Ovary (tissue), 9 donors: Measurements from ENCODE around the gene IL4I1. TPM values are rescaled to one million over a fixed set of nuclear protein-coding genes. Genes with fewer than 3 reads are reported as not detected.

Experiments
- DNase-seq, 5 donors: peaks; one replicate each; pipeline ENCODE4 v3.0.0-alpha.2; 2019 to 2020
- H3K27ac ChIP-seq, 2 donors: fragments of 200-600 bp; one replicate each; pipeline versions ENCODE4 v1.5.1 to v1.8.0; 2019 to 2022
- H3K27me3 ChIP-seq: fragments of 200-600 bp; one replicate; pipeline ENCODE4 v1.8.0; 2022
- H3K36me3 ChIP-seq: fragments of 200-600 bp; sonication (generic); one replicate; pipeline ENCODE4 v1.5.1; 2019
- H3K4me1 ChIP-seq: one replicate; pipeline ENCODE4 v1.8.1; 2013; ENCODE audit warnings: mild to moderate bottlenecking, moderate library complexity; ENCODE audit not compliant: insufficient read depth
- H3K4me3 ChIP-seq: fragments of 200-600 bp; sonication (generic); one replicate; pipeline ENCODE4 v1.5.1; 2017
- H3K9me3 ChIP-seq, 2 donors: fragments of 200-600 bp in 1 of 2; sonication (generic) in 1 of 2; one replicate each; pipeline versions ENCODE4 v1.5.1 to v1.8.1; 2013 to 2019; ENCODE audit warnings: mild to moderate bottlenecking in 1 of 2, moderate library complexity in 1 of 2
- CTCF ChIP-seq, 3 donors: fragments of 450-650 bp in 2 of 3; fragments of 200-600 bp in 1 of 3; IDR thresholded peaks; one replicate each; pipeline versions ENCODE4 v1.5.1 to v1.8.0; 2016 to 2022; ENCODE audit warnings: antibody characterized with exemption in 3 of 3, mild to moderate bottlenecking in 1 of 3
- EP300 ChIP-seq: sonication (generic); formaldehyde crosslinking; IDR thresholded peaks from one replicate; pipeline ENCODE4 v1.6.1; 2017; ENCODE audit warnings: antibody characterized with exemption
- POLR2A ChIP-seq: fragments of 450-650 bp; IDR thresholded peaks from one replicate; pipeline ENCODE4 v1.6.1; 2017; ENCODE audit warnings: antibody characterized with exemption, mild to moderate bottlenecking, moderate library complexity
- WGBS, 3 donors: extraction: QIAGEN DNeasy Blood & Tissue Kit in 1 of 3; methylation state at CpG; one replicate each; pipeline versions ENCODE4 v1.1.5 to v1.1.7; 2013 to 2017; 5-methylcytosine and 5-hydroxymethylcytosine counted together
- intact Hi-C, 4 donors: fragments of 100-400 bp; cut with DNase I; formaldehyde crosslinking; loops; one replicate each; pipeline versions ENCODE4 v1.11.0 to v1.15.1; 2022 to 2023
- polyA plus RNA-seq, 2 donors: library from polyadenylated mRNA; stranded (reverse); fragments of 200-250 nt in 1 of 2; fragments of 350-450 nt in 1 of 2; fragmentation: Illumina TruSeq in 1 of 2; extraction: RNeasy Lipid Tissue Mini Kit (QIAGEN cat#74804) in 1 of 2; gene quantifications; one replicate each; pipeline ENCODE4 v1.2.3, GENCODE V29; 2013 to 2014
- total RNA-seq, 7 donors: library from RNA; depleted of rRNA in 2 of 7; stranded (reverse); fragments of >200 nt in 2 of 7; fragmentation: NEBNext Ultra II Directional in 3 of 7; extraction: Animal tissue kit (Norgen Biotek cat#: 25700) in 3 of 7; gene quantifications; one replicate each; pipeline versions ENCODE4 v1.1.0 to v1.2.4, GENCODE V29; 2016 to 2023
- donor health status: DM: no; HTN: no; CAD: no; lungs with moderate emphysema.
- donor health status: DM: no; HTN: no; CAD: no.
- donor health status: Bipolar disorder and iron deficiency.
- donor health status: DM: yes; HTN: yes; CAD: no.
- donor health status: DM: no; HTN: no; CAD: no.
- donor health status: DM: yes; HTN: yes; CAD: no.

Gene IL4I1
- total and polyA plus RNA-seq, 9 donors, result 0.24 to 4.3 (median 1.0) TPM; not detected in 1

GRCh38 chr19:49863935-49864320, 32.8 kb downstream of the IL4I1 start:
- Histone ChIP-seq H3K36me3 (no peaks in the 10 kb centered on the region), H3K4me1 (peaks cover 22% of the 10 kb centered on the region), H3K27ac (no peak overlapping the region), H3K4me3 (no peak overlapping the region), H3K9me3 (no peaks in the 10 kb centered on the region), H3K27me3 (no peaks in the 10 kb centered on the region)
- intact Hi-C loops, result loop anchor here in 1 of 4 donors (5.0 kb wide), 1 partner anchor 57 kb away; no protein-coding TSS in a partner anchor
- DNase-seq, result peak in 3 of 5 donors; percentile 34 to 58 (median 42)
- TF ChIP-seq CTCF (IDR thresholded peaks at IDR 0.05) (no peak), POLR2A (no peak), EP300 (no peak)
- 61 to 79% (median 66%) methylated on average over 16 to 17 of the region's 17 CpGs for WGBS, 3 donors

- Histone ChIP-seq H3K4me3 (no peak overlapping the region), H3K36me3 (no peaks in the 10 kb centered on the region), H3K27ac (peak overlapping the region in 1 of 2 donors; percentile 65), H3K27me3 (no peaks in the 10 kb centered on the region), H3K9me3 (no peaks in the 10 kb centered on the region), H3K4me1 (peaks cover 19% of the 10 kb centered on the region)
- WGBS, 3 donors, result 87% methylated on average over 24 of the region's 24 CpGs
- DNase-seq, result peak in 2 of 5 donors; percentile 37 to 44
- no peak for TF ChIP-seq POLR2A
- no peak for TF ChIP-seq CTCF (IDR thresholded peaks at IDR 0.05)
- TF ChIP-seq EP300, result no peak
- intact Hi-C loops, result loop anchor here in 1 of 4 donors (5.0 kb wide), 1 partner anchor 56 kb away; no protein-coding TSS in a partner anchor
Observed at GRCh38 chr19:49863254-49863934, 33.3 kb downstream of the IL4I1 start.

- Histone ChIP-seq H3K4me1 (peaks cover 17% of the 10 kb centered on the region), H3K4me3 (no peak overlapping the region), H3K27ac (peak overlapping the region; percentile 65 to 68), H3K36me3 (no peaks in the 10 kb centered on the region), H3K9me3 (no peaks in the 10 kb centered on the region), H3K27me3 (no peaks in the 10 kb centered on the region)
- intact Hi-C loops, result loop anchor here in 1 of 4 donors (5.0 kb wide), 1 partner anchor 55 kb away; no protein-coding TSS in a partner anchor
- WGBS, 3 donors, result 45 to 61% (median 54%) methylated on average over 46 to 49 of the region's 49 CpGs
- TF ChIP-seq POLR2A, result no peak
- no peak for TF ChIP-seq EP300
- TF ChIP-seq CTCF (IDR thresholded peaks at IDR 0.05), result peak in 1 of 3 donors; percentile 10
- peak; percentile 54 to 89 (median 56) for DNase-seq
Observed at GRCh38 chr19:49862391-49863253, 34.1 kb downstream of the IL4I1 start.

- peak overlapping the region; percentile 65 to 68 for H3K27ac ChIP-seq
- 67 to 76% (median 68%) methylated on average over 59 to 60 of the region's 60 CpGs for WGBS, 3 donors
- no peaks in the 10 kb centered on the region for H3K27me3 ChIP-seq
- peaks cover 17% of the 10 kb centered on the region for H3K4me1 ChIP-seq
- TF ChIP-seq CTCF (IDR thresholded peaks at IDR 0.05), result no peak
- no peak for TF ChIP-seq EP300
- no peak for TF ChIP-seq POLR2A
- H3K4me3 ChIP-seq, result no peak overlapping the region
- peak in 4 of 5 donors; percentile 46 to 71 (median 57) for DNase-seq
- intact Hi-C loops, result loop anchor here in 1 of 4 donors (5.0 kb wide), 1 partner anchor 54 kb away; no protein-coding TSS in a partner anchor
- H3K9me3 ChIP-seq, result no peaks in the 10 kb centered on the region
- no peaks in the 10 kb centered on the region for H3K36me3 ChIP-seq
Observed at GRCh38 chr19:49861541-49862378, 34.9 kb downstream of the IL4I1 start.
